CD14-positive monocyte (primary cell): ENCODE results near the gene SNAPC4. TPM values are rescaled to one million over a fixed set of nuclear protein-coding genes. Genes with fewer than 3 reads are reported as not detected.
"Not testable (repeated sequence)": the region's sequence is repeated elsewhere in the genome, so short reads cannot be mapped to it uniquely, and the experiment has no call there.

Source experiments
- DNase-seq, 3 donors: peaks; one replicate each; pipeline ENCODE4 v3.0.0-alpha.2; 2011 to 2022
- H2AFZ ChIP-seq: 2 replicates; pipeline ENCODE4 v1.6.0; 2012; ENCODE audit warnings: mild to moderate bottlenecking, low read depth, low read length, inconsistent platforms; ENCODE audit not compliant: insufficient read depth, poor library complexity, severe bottlenecking
- H3K27ac ChIP-seq, 2 donors: 1 replicate in 1 of 2; 2 replicates in 1 of 2; pipeline ENCODE4 v1.5.1; 2012 to 2013; ENCODE audit warnings: low read length in 2 of 2, control low read depth in 1 of 2, inconsistent platforms in 1 of 2, low read depth in 1 of 2, mild to moderate bottlenecking in 1 of 2
- H3K27me3 ChIP-seq, 2 donors: one replicate each; pipeline versions ENCODE4 v1.6.0 to v1.6.1; 2011 to 2013; ENCODE audit warnings: low read length in 2 of 2; ENCODE audit not compliant: control insufficient read depth in 2 of 2, insufficient read depth in 2 of 2
- H3K36me3 ChIP-seq, 2 donors: replicated peaks in 1 of 2; 1 replicate in 1 of 2; 2 replicates in 1 of 2; pipeline versions ENCODE4 v1.5.1 to v1.6.1; 2012 to 2013; ENCODE audit warnings: low read length in 2 of 2, control low read depth in 1 of 2, inconsistent platforms in 1 of 2, mild to moderate bottlenecking in 1 of 2; ENCODE audit not compliant: insufficient read depth in 2 of 2, control insufficient read depth in 1 of 2
- H3K4me1 ChIP-seq, 2 donors: 1 replicate in 1 of 2; 2 replicates in 1 of 2; pipeline versions ENCODE4 v1.5.1 to v1.6.1; 2012 to 2013; ENCODE audit warnings: low read length in 2 of 2, control low read depth in 1 of 2, inconsistent platforms in 1 of 2, mild to moderate bottlenecking in 1 of 2, moderate library complexity in 1 of 2; ENCODE audit not compliant: insufficient read depth in 2 of 2, control insufficient read depth in 1 of 2
- H3K4me2 ChIP-seq: replicated peaks from 2 replicates; pipeline ENCODE3; 2012; ENCODE audit warnings: low read length, moderate library complexity, mild to moderate bottlenecking; ENCODE audit not compliant: poor library complexity, severe bottlenecking; ENCODE audit errors: extremely low read depth
- H3K4me3 ChIP-seq, 3 experiments: fragments of 200-600 bp in 1 of 3; sonication (generic) in 1 of 3; replicated peaks in 1 of 3; 1 replicate in 2 of 3; 2 replicates in 1 of 3; pipeline ENCODE4 v1.5.1; 2011 to 2013; ENCODE audit warnings: low read length in 3 of 3, mild to moderate bottlenecking in 3 of 3, control low read depth in 2 of 3, low read depth in 2 of 3, inconsistent platforms in 1 of 3, moderate library complexity in 1 of 3
- H3K79me2 ChIP-seq: 2 replicates; pipeline ENCODE4 v1.6.0; 2012; ENCODE audit warnings: mild to moderate bottlenecking, control low read depth, inconsistent platforms, low read length, moderate library complexity; ENCODE audit not compliant: insufficient read depth
- H3K9ac ChIP-seq: 2 replicates; pipeline ENCODE4 v1.6.0; 2017; ENCODE audit warnings: low read length, mild to moderate bottlenecking; ENCODE audit not compliant: insufficient read depth, poor library complexity, severe bottlenecking
- H3K9me3 ChIP-seq, 2 donors: replicated peaks in 1 of 2; 1 replicate in 1 of 2; 2 replicates in 1 of 2; pipeline versions ENCODE4 v1.5.1 to v1.6.1; 2012 to 2013; ENCODE audit warnings: low read length in 2 of 2, control low read depth in 1 of 2; ENCODE audit not compliant: control insufficient read depth in 1 of 2, insufficient read depth in 1 of 2
- H4K20me1 ChIP-seq: 2 replicates; pipeline ENCODE4 v1.6.0; 2012; ENCODE audit warnings: mild to moderate bottlenecking, low read length, control low read depth, moderate library complexity; ENCODE audit not compliant: insufficient read depth
- H3K27ac Mint-ChIP-seq, 7 donors: one replicate each; pipeline ENCODE4 v1.8.0; 2020; ENCODE audit warnings: mild to moderate bottlenecking in 7 of 7, mixed read lengths in 7 of 7, moderate library complexity in 6 of 7, inconsistent platforms in 2 of 7
- H3K27me3 Mint-ChIP-seq, 3 donors: one replicate each; pipeline ENCODE4 v1.8.0; 2021 to 2022; ENCODE audit warnings: low read depth in 3 of 3, mild to moderate bottlenecking in 3 of 3, mixed read lengths in 3 of 3, moderate library complexity in 3 of 3, inconsistent platforms in 1 of 3
- H3K36me3 Mint-ChIP-seq, 2 donors: one replicate each; pipeline ENCODE4 v1.8.0; 2020; ENCODE audit warnings: mixed read lengths in 2 of 2, inconsistent platforms in 1 of 2, mild to moderate bottlenecking in 1 of 2
- H3K4me1 Mint-ChIP-seq: one replicate; pipeline ENCODE4 v1.8.0; 2020; ENCODE audit warnings: mild to moderate bottlenecking, mixed read lengths
- H3K4me3 Mint-ChIP-seq, 2 donors: one replicate each; pipeline ENCODE4 v1.8.0; 2020; ENCODE audit warnings: mild to moderate bottlenecking in 2 of 2, mixed read lengths in 2 of 2, moderate library complexity in 1 of 2
- H3K9me3 Mint-ChIP-seq, 7 donors: one replicate each; pipeline ENCODE4 v1.8.0; 2020 to 2022; ENCODE audit warnings: mixed read lengths in 7 of 7, mild to moderate bottlenecking in 6 of 7, moderate library complexity in 6 of 7, inconsistent platforms in 2 of 7
- WGBS: methylation state at CpG from one replicate; pipeline ENCODE4 v1.1.5; 2013; ENCODE audit warnings: missing lambda C conversion rate; ENCODE audit not compliant: insufficient coverage; 5-methylcytosine and 5-hydroxymethylcytosine counted together
- intact Hi-C, 2 donors: fragments of 100-400 bp; cut with micrococcal nuclease; formaldehyde crosslinking; loops; one replicate each; pipeline versions ENCODE4 v1.15.0 to v1.15.1; 2023
- polyA plus RNA-seq, 3 donors: library from polyadenylated mRNA; depleted of rRNA in 1 of 3; unstranded in 2 of 3; stranded (reverse) in 1 of 3; fragments of 300-500 nt in 2 of 3; fragments of >200 nt in 1 of 3; fragmentation: Illumina TruSeq in 2 of 3; gene quantifications; 1 replicate in 2 of 3; 2 replicates in 1 of 3; pipeline ENCODE4 v1.2.3, GENCODE V29; 2012 to 2021
- TF ChIP-seq, protein P1 (sequence below): fragments of 200-600 bp; IDR thresholded peaks from one replicate; pipeline ENCODE4 v1.8.0; 2022; ENCODE audit warnings: antibody characterized with exemption, mild to moderate bottlenecking

Gene SNAPC4
- polyA plus RNA-seq, 3 donors = 0.59 to 6.7 (median 1.2) TPM

DNA sequence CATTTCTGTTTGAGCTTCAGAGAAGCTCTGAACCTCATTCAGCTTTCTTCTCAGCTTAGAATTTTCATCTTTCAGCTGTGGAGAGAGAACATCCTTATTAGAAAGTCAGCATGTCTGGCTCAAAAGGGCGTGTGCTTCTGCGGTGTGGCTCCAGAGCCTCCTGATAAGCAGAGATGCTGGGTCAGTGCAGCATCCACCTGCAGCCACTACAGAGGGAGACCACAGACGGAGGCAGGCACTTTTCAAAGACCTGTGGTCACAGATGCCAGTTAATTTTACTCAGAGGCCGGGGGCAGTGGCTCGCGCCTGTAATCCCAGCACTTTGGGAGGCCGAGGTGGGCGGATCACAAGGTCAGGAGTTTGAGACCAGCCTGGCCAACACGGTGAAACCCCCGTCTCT is 5.9 kb upstream of the SNAPC4 start:
- H3K36me3 Mint-ChIP-seq = peaks cover 37 to 62% of the 10 kb centered on the region in 2 donors
- intact Hi-C loops, H3K27ac Mint-ChIP-seq, H2AFZ ChIP-seq, H3K4me2 ChIP-seq, H3K4me3 ChIP-seq, H3K9me3 Mint-ChIP-seq, H3K27me3 Mint-ChIP-seq, DNase-seq, H4K20me1 ChIP-seq, H3K27me3 ChIP-seq, H3K4me3 Mint-ChIP-seq, H3K9ac ChIP-seq, H3K9me3 ChIP-seq, H3K27ac ChIP-seq: not testable (repeated sequence)
- H3K4me1 Mint-ChIP-seq = peaks cover 20% of the 10 kb centered on the region
- H3K36me3 ChIP-seq = peaks cover 43 to 55% of the 10 kb centered on the region in 2 donors
- H3K79me2 ChIP-seq = peaks cover 13% of the 10 kb centered on the region
- peaks cover 12 to 14% of the 10 kb centered on the region in 2 donors for H3K4me1 ChIP-seq
- WGBS = 98% methylated on average over 8 of the region's 10 CpGs

DNA sequence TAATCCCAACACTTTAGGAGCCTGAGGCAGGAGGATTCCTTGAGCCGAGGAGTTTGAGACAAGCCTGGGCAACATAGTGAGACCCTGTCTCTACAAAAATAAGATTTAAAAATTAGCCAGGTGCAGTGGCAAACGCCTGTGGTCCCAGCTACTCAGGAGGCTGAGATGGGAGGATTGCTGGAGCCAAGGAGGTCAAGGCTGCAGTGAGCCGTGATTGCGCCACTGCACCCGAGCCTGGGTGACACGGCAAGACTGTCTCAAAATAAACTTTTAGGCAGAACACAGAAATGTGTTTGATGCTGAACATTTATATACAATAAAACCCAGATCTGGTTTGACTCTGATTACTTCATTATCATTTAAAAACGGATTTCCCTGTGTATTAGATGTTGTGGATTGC is 5.5 kb upstream of the SNAPC4 start:
- Mint-ChIP-seq H3K36me3 (peaks cover 37 to 62% of the 10 kb centered on the region in 2 donors), H3K9me3 (peaks cover 0 to 2% (median 0%) of the 10 kb centered on the region in 7 donors), H3K4me3 (no peak overlapping the region), H3K4me1 (peaks cover 22% of the 10 kb centered on the region), H3K27ac (no peak overlapping the region), H3K27me3 (peaks cover 0 to 7% (median 2%) of the 10 kb centered on the region in 3 donors)
- H3K4me2 ChIP-seq = no peak overlapping the region
- TF ChIP-seq, protein P1, sequence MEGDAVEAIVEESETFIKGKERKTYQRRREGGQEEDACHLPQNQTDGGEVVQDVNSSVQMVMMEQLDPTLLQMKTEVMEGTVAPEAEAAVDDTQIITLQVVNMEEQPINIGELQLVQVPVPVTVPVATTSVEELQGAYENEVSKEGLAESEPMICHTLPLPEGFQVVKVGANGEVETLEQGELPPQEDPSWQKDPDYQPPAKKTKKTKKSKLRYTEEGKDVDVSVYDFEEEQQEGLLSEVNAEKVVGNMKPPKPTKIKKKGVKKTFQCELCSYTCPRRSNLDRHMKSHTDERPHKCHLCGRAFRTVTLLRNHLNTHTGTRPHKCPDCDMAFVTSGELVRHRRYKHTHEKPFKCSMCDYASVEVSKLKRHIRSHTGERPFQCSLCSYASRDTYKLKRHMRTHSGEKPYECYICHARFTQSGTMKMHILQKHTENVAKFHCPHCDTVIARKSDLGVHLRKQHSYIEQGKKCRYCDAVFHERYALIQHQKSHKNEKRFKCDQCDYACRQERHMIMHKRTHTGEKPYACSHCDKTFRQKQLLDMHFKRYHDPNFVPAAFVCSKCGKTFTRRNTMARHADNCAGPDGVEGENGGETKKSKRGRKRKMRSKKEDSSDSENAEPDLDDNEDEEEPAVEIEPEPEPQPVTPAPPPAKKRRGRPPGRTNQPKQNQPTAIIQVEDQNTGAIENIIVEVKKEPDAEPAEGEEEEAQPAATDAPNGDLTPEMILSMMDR = no peak
- peaks cover 9% of the 10 kb centered on the region for H3K79me2 ChIP-seq
- WGBS = 80% methylated on average over 1 of the region's 7 CpGs
- H3K4me3 ChIP-seq = no peak overlapping the region
- no peak overlapping the region for H2AFZ ChIP-seq
- no peak for DNase-seq
- intact Hi-C loops = no loop called here
- H3K27ac ChIP-seq = no peak overlapping the region
- H3K4me1 ChIP-seq = peaks cover 12 to 13% of the 10 kb centered on the region in 2 donors
- no peaks in the 10 kb centered on the region for H3K27me3 ChIP-seq
- no peak overlapping the region for H3K9ac ChIP-seq
- H4K20me1 ChIP-seq = peaks cover 3% of the 10 kb centered on the region
- H3K36me3 ChIP-seq = peaks cover 43 to 55% of the 10 kb centered on the region in 2 donors
- H3K9me3 ChIP-seq = no peaks in the 10 kb centered on the region
